Upper lobe of left lung (tissue), 4 donors: Measurements from ENCODE around the gene HCFC1R1.

Experiments
- EP300 ChIP-seq, 4 donors: sonication (generic); formaldehyde crosslinking; IDR thresholded peaks; one replicate each; pipeline ENCODE4 v1.5.1; 2017; ENCODE audit warnings: antibody characterized with exemption in 4 of 4, control low read depth in 2 of 4
- POLR2A ChIP-seq, 4 donors: fragments of 450-650 bp; IDR thresholded peaks; one replicate each; pipeline ENCODE4 v1.5.1; 2016 to 2017; ENCODE audit warnings: antibody characterized with exemption in 4 of 4, mild to moderate bottlenecking in 2 of 4
- TF ChIP-seq, protein P1 (sequence below), 6 experiments: fragments of 450-650 bp in 4 of 6; fragments of 200-600 bp in 2 of 6; sonication (generic) in 2 of 6; IDR thresholded peaks; one replicate each; pipeline ENCODE4 v1.5.1; 2016 to 2019; ENCODE audit warnings: antibody characterized with exemption in 6 of 6

DNA sequence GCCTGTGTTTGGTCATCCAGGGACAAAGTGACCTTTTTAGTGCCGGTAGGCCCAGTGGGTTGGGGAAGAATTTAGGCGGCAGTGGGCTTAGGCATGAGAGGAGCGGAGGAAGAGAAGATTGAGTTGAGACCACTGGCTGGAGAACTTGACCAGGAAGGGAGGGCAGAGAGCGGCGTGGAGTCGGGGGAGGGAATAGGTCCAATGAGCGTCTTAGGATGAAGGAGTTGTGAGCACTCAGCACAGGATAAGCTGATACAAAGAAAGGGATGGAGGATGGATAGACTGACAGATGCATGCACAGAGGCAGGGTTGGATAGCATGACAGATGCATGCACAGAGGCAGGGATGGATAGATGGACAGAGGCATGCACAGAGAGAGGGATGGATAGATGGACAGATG is 49.7 kb upstream of the HCFC1R1 start:
- TF ChIP-seq POLR2A (IDR thresholded peaks at IDR 0.05) (no peak), EP300 (IDR thresholded peaks at IDR 0.05) (no peak)
- TF ChIP-seq, protein P1, sequence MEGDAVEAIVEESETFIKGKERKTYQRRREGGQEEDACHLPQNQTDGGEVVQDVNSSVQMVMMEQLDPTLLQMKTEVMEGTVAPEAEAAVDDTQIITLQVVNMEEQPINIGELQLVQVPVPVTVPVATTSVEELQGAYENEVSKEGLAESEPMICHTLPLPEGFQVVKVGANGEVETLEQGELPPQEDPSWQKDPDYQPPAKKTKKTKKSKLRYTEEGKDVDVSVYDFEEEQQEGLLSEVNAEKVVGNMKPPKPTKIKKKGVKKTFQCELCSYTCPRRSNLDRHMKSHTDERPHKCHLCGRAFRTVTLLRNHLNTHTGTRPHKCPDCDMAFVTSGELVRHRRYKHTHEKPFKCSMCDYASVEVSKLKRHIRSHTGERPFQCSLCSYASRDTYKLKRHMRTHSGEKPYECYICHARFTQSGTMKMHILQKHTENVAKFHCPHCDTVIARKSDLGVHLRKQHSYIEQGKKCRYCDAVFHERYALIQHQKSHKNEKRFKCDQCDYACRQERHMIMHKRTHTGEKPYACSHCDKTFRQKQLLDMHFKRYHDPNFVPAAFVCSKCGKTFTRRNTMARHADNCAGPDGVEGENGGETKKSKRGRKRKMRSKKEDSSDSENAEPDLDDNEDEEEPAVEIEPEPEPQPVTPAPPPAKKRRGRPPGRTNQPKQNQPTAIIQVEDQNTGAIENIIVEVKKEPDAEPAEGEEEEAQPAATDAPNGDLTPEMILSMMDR (IDR thresholded peaks at IDR 0.05), result no peak
